ENCODE data around the gene CDPF1. TPM values are rescaled to one million over a fixed set of nuclear protein-coding genes. Genes with fewer than 3 reads are reported as not detected.
A peak's percentile ranks its signal among the peaks of the same experiment; 100 is the strongest.

CDPF1 gene
- total and polyA plus RNA-seq, 12 donors, result 10.2 to 32.9 (median 14.2) TPM

GRCh38 chr22:46281866-46282678 lies 32.0 kb upstream of the CDPF1 start:
- DNase-seq, result peak in 1 of 7 donors; percentile 6
- Histone ChIP-seq H3K9me3 (replicated peaks in 1 of 3) (no peaks in the 10 kb centered on the region), H3K4me1 (replicated peaks in 1 of 2) (no peaks in the 10 kb centered on the region), H3K27ac (no peak overlapping the region), H3K4me3 (no peak overlapping the region), H3K27me3 (no peaks in the 10 kb centered on the region), H3K36me3 (replicated peaks in 1 of 2) (peaks cover 0 to 100% of the 10 kb centered on the region in 2 donors)
- intact Hi-C loops (cut with DNase I), result no loop called here
- TF ChIP-seq POLR2A (IDR thresholded peaks at IDR 0.05), result no peak
- TF ChIP-seq CTCF (IDR thresholded peaks at IDR 0.05), result no peak
- WGBS, 4 donors, result 91 to 97% (median 96%) methylated on average over 9 to 13 of the region's 13 CpGs

- Histone ChIP-seq H3K9me3 (replicated peaks in 1 of 3) (no peaks in the 10 kb centered on the region), H3K27me3 (no peaks in the 10 kb centered on the region), H3K36me3 (replicated peaks in 1 of 2) (peaks cover 0 to 95% of the 10 kb centered on the region in 2 donors), H3K4me3 (no peak overlapping the region), H3K27ac (no peak overlapping the region), H3K4me1 (replicated peaks in 1 of 2) (no peaks in the 10 kb centered on the region)
- DNase-seq, result peak in 2 of 7 donors; percentile 46 to 50
- no peak for TF ChIP-seq POLR2A (IDR thresholded peaks at IDR 0.05)
- no peak for TF ChIP-seq CTCF (IDR thresholded peaks at IDR 0.05)
- intact Hi-C loops (cut with DNase I), result no loop called here
- WGBS, 4 donors, result 84 to 87% (median 86%) methylated on average over 9 to 19 of the region's 19 CpGs
Observed at GRCh38 chr22:46280999-46281623, 31.0 kb upstream of the CDPF1 start.

- Histone ChIP-seq H3K27ac (peak overlapping the region in 1 of 5 donors; percentile 32), H3K27me3 (no peaks in the 10 kb centered on the region), H3K36me3 (replicated peaks in 1 of 2) (peaks cover 0 to 95% of the 10 kb centered on the region in 2 donors), H3K4me3 (no peak overlapping the region), H3K9me3 (replicated peaks in 1 of 3) (no peaks in the 10 kb centered on the region), H3K4me1 (replicated peaks in 1 of 2) (no peaks in the 10 kb centered on the region)
- 93 to 98% (median 97%) methylated on average over 5 to 12 of the region's 12 CpGs for WGBS, 4 donors
- no peak for TF ChIP-seq POLR2A (IDR thresholded peaks at IDR 0.05)
- no peak for TF ChIP-seq CTCF (IDR thresholded peaks at IDR 0.05)
- intact Hi-C loops (cut with DNase I), result no loop called here
- peak in 1 of 7 donors; percentile 11 for DNase-seq
Observed at GRCh38 chr22:46280063-46280817, 30.1 kb upstream of the CDPF1 start.

Data from adrenal gland (tissue), 12 donors.